Activated naive CD4-positive, alpha-beta T cell treated with anti-CD3 and anti-CD28 coated beads, Interleukin-2, amount 50 U/mL, for 72 hours (primary cell): ENCODE results near the gene GREB1. TPM values are rescaled to one million over a fixed set of nuclear protein-coding genes. Genes with fewer than 3 reads are reported as not detected.

Experiments
- ATAC-seq, 2 donors: fragments of 150-1000 bp; cut with Tn5 transposase; 2 replicates each; pipeline ENCODE4 v1.10.0; 2021; ENCODE audit warnings: mild to moderate bottlenecking in 2 of 2, moderate library complexity in 2 of 2
- DNase-seq, 2 donors: peaks; one replicate each; pipeline ENCODE4 v3.0.0; 2021 to 2022; ENCODE audit warnings: low spot score in 2 of 2
- H3K27ac Mint-ChIP-seq, 2 donors: one replicate each; pipeline ENCODE4 v1.8.0; 2022; ENCODE audit warnings: mild to moderate bottlenecking in 2 of 2, mixed read lengths in 2 of 2
- H3K36me3 Mint-ChIP-seq, 2 donors: one replicate each; pipeline ENCODE4 v1.8.0; 2022; ENCODE audit warnings: mixed read lengths in 2 of 2
- H3K9me3 Mint-ChIP-seq, 2 donors: one replicate each; pipeline ENCODE4 v1.8.0; 2022; ENCODE audit warnings: mixed read lengths in 2 of 2
- total RNA-seq, 2 donors: library from RNA; stranded (reverse); gene quantifications; one replicate each; pipeline ENCODE4 v1.2.3, GENCODE V29; 2022

The GREB1 gene
- total RNA-seq, 2 donors from 2014 or later, result 0.91 to 1.2 TPM

GRCh38 chr2:11680182-11680900, 146.5 kb downstream of the GREB1 start:
- Mint-ChIP-seq H3K27ac (no peak overlapping the region), H3K9me3 (no peaks in the 10 kb centered on the region), H3K36me3 (peaks cover 0 to 5% of the 10 kb centered on the region in 2 donors)
- DNase-seq, result no peak
- ATAC-seq, result no peak

GRCh38 chr2:11680901-11681721, 147.3 kb downstream of the GREB1 start:
- DNase-seq, result no peak
- no peak overlapping the region for H3K27ac Mint-ChIP-seq
- H3K36me3 Mint-ChIP-seq, result peaks cover 0 to 5% of the 10 kb centered on the region in 2 donors
- H3K9me3 Mint-ChIP-seq, result no peaks in the 10 kb centered on the region
- ATAC-seq, result no peak

- H3K36me3 Mint-ChIP-seq, result no peaks in the 10 kb centered on the region
- peak in 1 of 2 donors; percentile 76 for DNase-seq
- H3K9me3 Mint-ChIP-seq, result no peaks in the 10 kb centered on the region
- no peak overlapping the region for H3K27ac Mint-ChIP-seq
- peak; percentile 68 to 82 for ATAC-seq
These were observed 148.1 kb downstream of the GREB1 start for GRCh38 chr2:11681722-11682589.

GRCh38 chr2:11682590-11682915, 148.7 kb downstream of the GREB1 start:
- no peaks in the 10 kb centered on the region for H3K36me3 Mint-ChIP-seq
- no peak for DNase-seq
- no peak for ATAC-seq
- H3K27ac Mint-ChIP-seq, result no peak overlapping the region
- no peaks in the 10 kb centered on the region for H3K9me3 Mint-ChIP-seq

- DNase-seq (no peak), ATAC-seq (no peak)
- Mint-ChIP-seq H3K27ac (no peak overlapping the region), H3K9me3 (no peaks in the 10 kb centered on the region), H3K36me3 (no peaks in the 10 kb centered on the region)
These were observed 149.6 kb downstream of the GREB1 start for GRCh38 chr2:11683476-11683875.

- DNase-seq, result no peak
- Mint-ChIP-seq H3K9me3 (no peaks in the 10 kb centered on the region), H3K27ac (no peak overlapping the region), H3K36me3 (no peaks in the 10 kb centered on the region)
- ATAC-seq, result no peak
These were observed 150.1 kb downstream of the GREB1 start for GRCh38 chr2:11683966-11684365.

- DNase-seq (no peak), ATAC-seq (no peak)
- H3K9me3 Mint-ChIP-seq, result no peaks in the 10 kb centered on the region
- no peaks in the 10 kb centered on the region for H3K36me3 Mint-ChIP-seq
- H3K27ac Mint-ChIP-seq, result no peak overlapping the region
These were observed 151.1 kb downstream of the GREB1 start for GRCh38 chr2:11684894-11685460.

- no peaks in the 10 kb centered on the region for H3K9me3 Mint-ChIP-seq
- no peak for DNase-seq
- no peaks in the 10 kb centered on the region for H3K36me3 Mint-ChIP-seq
- no peak for ATAC-seq
- H3K27ac Mint-ChIP-seq, result no peak overlapping the region
These were observed 152.1 kb downstream of the GREB1 start for GRCh38 chr2:11685906-11686470.

GRCh38 chr2:11687736-11688135, 153.9 kb downstream of the GREB1 start:
- no peaks in the 10 kb centered on the region for H3K36me3 Mint-ChIP-seq
- no peak overlapping the region for H3K27ac Mint-ChIP-seq

GRCh38 chr2:11688222-11689069, 154.6 kb downstream of the GREB1 start:
- Mint-ChIP-seq H3K9me3 (no peaks in the 10 kb centered on the region), H3K27ac (no peak overlapping the region), H3K36me3 (no peaks in the 10 kb centered on the region)
- peak; percentile 90 to 96 for ATAC-seq
- peak; percentile 68 to 92 for DNase-seq

More at GRCh38 chr2:11687736-11688135, 153.9 kb downstream of the GREB1 start:
- DNase-seq (no peak), ATAC-seq (no peak)
- H3K9me3 Mint-ChIP-seq, result no peaks in the 10 kb centered on the region

- no peak overlapping the region for H3K27ac Mint-ChIP-seq
- no peaks in the 10 kb centered on the region for H3K9me3 Mint-ChIP-seq
- DNase-seq (no peak), ATAC-seq (no peak)
- H3K36me3 Mint-ChIP-seq, result no peaks in the 10 kb centered on the region
These were observed 157.3 kb downstream of the GREB1 start for GRCh38 chr2:11691076-11691660.

Other genes starting within 250 kb of the GREB1 start
- gene ROCK2, start 189.4 kb upstream of the GREB1 start, total RNA-seq, result 10 to 100 TPM in 1 of 2 donors, 1 to 10 TPM in 1; 7.5 to 15.4 TPM
- gene E2F6, start 67.9 kb upstream of the GREB1 start, total RNA-seq, result 1 to 10 TPM; 7.2 to 7.9 TPM
- gene NTSR2, start 136.2 kb downstream of the GREB1 start, total RNA-seq, result not detected
- gene LPIN1, start 212.6 kb downstream of the GREB1 start, total RNA-seq, result 10 to 100 TPM; 68.6 to 92.9 TPM